Calu3 (cell line): ENCODE data around the gene MELK. TPM values are rescaled to one million over a fixed set of nuclear protein-coding genes. Genes with fewer than 3 reads are reported as not detected.
"Not testable (repeated sequence)": the region's sequence is repeated elsewhere in the genome, so short reads cannot be mapped to it uniquely, and the experiment has no call there.

ENCODE experiments used
- BruUV-seq: library from RNA; stranded (reverse); fragments of 400-500 nt; replicated peaks from 2 replicates; lab custom pipeline; 2021; lab: Mats Ljungman, UMichigan
- CTCF ChIA-PET: fragments of 300-600 bp; sonication (Branson Sonifier 250); formaldehyde crosslinking; loops from one replicate; lab custom pipeline; 2022; ENCODE audit warnings: antibody characterized with exemption; lab: Charles Lee
- DNase-seq: peaks from one replicate; pipeline ENCODE4 v3.0.0; 2022
- H3K27ac Mint-ChIP-seq: one replicate; pipeline ENCODE4 v1.8.0; 2022; ENCODE audit warnings: mixed read lengths; ENCODE audit not compliant: unreplicated experiment
- H3K27me3 Mint-ChIP-seq: one replicate; pipeline ENCODE4 v1.8.0; 2022; ENCODE audit warnings: mixed read lengths; ENCODE audit not compliant: unreplicated experiment
- H3K36me3 Mint-ChIP-seq: one replicate; pipeline ENCODE4 v1.8.0; 2022; ENCODE audit warnings: mild to moderate bottlenecking, moderate library complexity, mixed read lengths; ENCODE audit not compliant: insufficient read depth, unreplicated experiment
- H3K4me1 Mint-ChIP-seq: one replicate; pipeline ENCODE4 v1.8.0; 2022; ENCODE audit warnings: mild to moderate bottlenecking, low read depth, mixed read lengths; ENCODE audit not compliant: unreplicated experiment
- H3K4me3 Mint-ChIP-seq: one replicate; pipeline ENCODE4 v1.8.0; 2022; ENCODE audit warnings: mild to moderate bottlenecking, low read depth, moderate library complexity, mixed read lengths; ENCODE audit not compliant: unreplicated experiment
- H3K9me3 Mint-ChIP-seq: one replicate; pipeline ENCODE4 v1.8.0; 2022; ENCODE audit warnings: low read depth, mixed read lengths; ENCODE audit not compliant: unreplicated experiment
- CTCF ChIP-seq: fragments of 200-600 bp; IDR thresholded peaks from one replicate; pipeline ENCODE4 v1.8.0; 2022; ENCODE audit warnings: antibody characterized with exemption; ENCODE audit not compliant: unreplicated experiment
- intact Hi-C: fragments of 100-400 bp; cut with micrococcal nuclease; formaldehyde crosslinking; loops from one replicate; pipeline ENCODE4 v1.10.0; 2022; ENCODE audit not compliant: unreplicated experiment
- total RNA-seq: library from RNA; stranded (reverse); gene quantifications from 2 replicates; pipeline ENCODE4 v1.2.3, GENCODE V29; 2022

The MELK gene
- total RNA-seq, 1 experiment from 2014 or later = 20.8 TPM

DNA sequence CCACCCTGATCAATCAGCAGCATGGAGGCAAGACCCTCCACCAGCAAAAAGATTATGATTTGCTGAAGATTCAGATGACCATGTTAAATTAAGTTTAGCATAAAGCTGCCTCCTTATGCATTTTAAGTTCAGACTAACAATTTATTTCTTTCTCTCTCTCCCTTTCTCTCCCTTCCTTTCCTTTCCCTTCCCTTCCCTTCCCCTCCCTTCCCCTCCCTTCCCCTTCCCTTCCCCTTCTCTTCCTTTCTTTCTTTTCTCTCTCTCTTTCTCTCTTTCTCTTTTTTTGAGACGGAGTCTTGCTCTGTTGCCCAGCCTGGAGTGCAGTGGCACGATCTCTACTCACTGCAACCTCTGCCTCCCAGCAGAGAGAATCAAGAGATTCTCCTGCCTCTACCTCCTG is 1.4 kb upstream of the MELK start:
- Mint-ChIP-seq H3K27ac (no peak overlapping the region), H3K27me3 (no peaks in the 10 kb centered on the region), H3K36me3 (peaks cover 14% of the 10 kb centered on the region), H3K4me3 (no peak overlapping the region), H3K4me1 (peaks cover 9% of the 10 kb centered on the region), H3K9me3 (no peaks in the 10 kb centered on the region)
- no TSS peak for BruUV-seq
- no peak for DNase-seq
- no peak for TF ChIP-seq CTCF
- CTCF ChIA-PET = no interaction called here
- intact Hi-C loops = no loop called here

GRCh38 chr9:36574045-36574444 is 1.4 kb downstream of the MELK start:
- intact Hi-C loops, H3K9me3 Mint-ChIP-seq, H3K4me1 Mint-ChIP-seq, DNase-seq, BruUV-seq, H3K27me3 Mint-ChIP-seq, H3K27ac Mint-ChIP-seq: not testable (repeated sequence)
- Mint-ChIP-seq H3K36me3 (peaks cover 10% of the 10 kb centered on the region), H3K4me3 (peak overlapping the region; percentile 70)
- CTCF ChIA-PET = interaction anchor here (0.6 kb wide), 1 partner anchor 36 kb away, joined by 4 read pairs; no protein-coding TSS in a partner anchor

GRCh38 chr9:36575411-36575882 is 2.8 kb downstream of the MELK start:
- no peak for TF ChIP-seq CTCF
- intact Hi-C loops = no loop called here
- peak overlapping the region; percentile 28 for H3K27ac Mint-ChIP-seq
- BruUV-seq = no TSS peak
- no peak for DNase-seq
- H3K9me3 Mint-ChIP-seq = no peaks in the 10 kb centered on the region
- H3K4me3 Mint-ChIP-seq = peak overlapping the region; percentile 28
- CTCF ChIA-PET = interaction anchor here (0.5 kb wide), 1 partner anchor 9 kb away, joined by 5 read pairs; no protein-coding TSS in a partner anchor
- H3K27me3 Mint-ChIP-seq = no peaks in the 10 kb centered on the region
- no peaks in the 10 kb centered on the region for H3K4me1 Mint-ChIP-seq
- peaks cover 10% of the 10 kb centered on the region for H3K36me3 Mint-ChIP-seq

DNA sequence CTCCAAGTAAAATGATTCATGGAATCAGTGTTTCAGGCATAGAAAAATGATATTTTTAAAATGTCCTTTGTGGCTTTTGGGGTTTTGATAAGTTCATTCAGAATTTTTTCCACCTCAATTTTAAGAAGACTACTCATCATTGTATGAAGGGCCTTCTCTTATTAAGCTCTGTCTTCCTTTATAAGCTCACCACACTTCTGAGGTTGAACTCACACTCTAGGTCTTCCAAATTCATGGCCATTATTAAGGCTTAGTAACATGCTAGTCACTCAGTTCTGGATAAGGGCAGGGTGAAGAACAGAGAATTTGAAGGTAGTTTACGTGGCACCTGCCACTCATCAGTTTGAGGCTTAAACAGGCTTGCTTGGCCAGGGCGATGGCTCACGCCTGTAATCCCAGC is 4.2 kb downstream of the MELK start:
- intact Hi-C loops = no loop called here
- no peak overlapping the region for H3K27ac Mint-ChIP-seq
- H3K4me1 Mint-ChIP-seq = no peaks in the 10 kb centered on the region
- TF ChIP-seq CTCF = no peak
- H3K36me3 Mint-ChIP-seq = peaks cover 10% of the 10 kb centered on the region
- DNase-seq = no peak
- BruUV-seq = no TSS peak
- CTCF ChIA-PET = no interaction called here
- no peak overlapping the region for H3K4me3 Mint-ChIP-seq
- no peaks in the 10 kb centered on the region for H3K27me3 Mint-ChIP-seq
- no peaks in the 10 kb centered on the region for H3K9me3 Mint-ChIP-seq
